SK-N-SH treated with all-trans-retinoic acid at 6 μM for 48 hours (cell line): ENCODE data around the gene FILIP1.

Source experiments
- ATAC-seq: fragments of 200-7000 bp; cut with Tn5 transposase; 3 replicates; pipeline ENCODE4 v1.9.1; 2020; ENCODE audit warnings: mild to moderate bottlenecking, moderate library complexity
- ARNTL ChIP-seq: fragments of 450-650 bp; formaldehyde crosslinking; IDR thresholded peaks from 2 replicates; pipeline ENCODE4 v1.5.0; 2020; ENCODE audit warnings: low read depth, mild to moderate bottlenecking, moderate library complexity, borderline replicate concordance
- BACH2 ChIP-seq: fragments of 250-450 bp; sonication (Bioruptor Pico); IDR thresholded peaks from 2 replicates; pipeline ENCODE4 v1.9.0; 2021; ENCODE audit warnings: mild to moderate bottlenecking, borderline replicate concordance
- CREB5 ChIP-seq: fragments of 250-450 bp; sonication (Bioruptor Pico); IDR thresholded peaks from 2 replicates; pipeline ENCODE4 v1.5.1; 2020; ENCODE audit warnings: low read depth, mild to moderate bottlenecking, moderate library complexity
- CSDC2 ChIP-seq: fragments of 250-450 bp; sonication (Bioruptor Pico); IDR thresholded peaks from 2 replicates; pipeline ENCODE4 v1.5.0; 2020; ENCODE audit warnings: mild to moderate bottlenecking, moderate library complexity
- CSRNP3 ChIP-seq: fragments of 250-450 bp; sonication (Bioruptor Pico); IDR thresholded peaks from 2 replicates; pipeline ENCODE4 v1.5.1; 2021; ENCODE audit warnings: mild to moderate bottlenecking, moderate library complexity
- ESRRG ChIP-seq: fragments of 250-450 bp; sonication (Bioruptor Pico); IDR thresholded peaks from 2 replicates; pipeline ENCODE4 v1.6.1; 2021; ENCODE audit warnings: mild to moderate bottlenecking
- GLIS3 ChIP-seq: fragments of 250-450 bp; sonication (Bioruptor Pico); IDR thresholded peaks from 2 replicates; pipeline ENCODE4 v1.5.0; 2020; ENCODE audit warnings: mild to moderate bottlenecking, moderate library complexity
- ISL1 ChIP-seq: fragments of 250-450 bp; sonication (Bioruptor Pico); IDR thresholded peaks from 2 replicates; pipeline ENCODE4 v2.1.2; 2022; ENCODE audit warnings: mild to moderate bottlenecking, moderate library complexity
- OSR1 ChIP-seq: fragments of 250-450 bp; sonication (Bioruptor Pico); IDR thresholded peaks from 2 replicates; pipeline ENCODE4 v1.8.0; 2022; ENCODE audit warnings: moderate library complexity, mild to moderate bottlenecking, inconsistent platforms
- POU6F1 ChIP-seq: fragments of 250-450 bp; sonication (Bioruptor Pico); IDR thresholded peaks from 2 replicates; pipeline ENCODE4 v1.8.0; 2021; ENCODE audit warnings: low read depth, mild to moderate bottlenecking, moderate library complexity, borderline replicate concordance
- PPARA ChIP-seq: fragments of 250-450 bp; sonication (Bioruptor Pico); IDR thresholded peaks from 2 replicates; pipeline ENCODE4 v1.5.0; 2020; ENCODE audit warnings: mild to moderate bottlenecking, borderline replicate concordance
- RARB ChIP-seq: fragments of 250-450 bp; sonication (Bioruptor Pico); IDR thresholded peaks from 2 replicates; pipeline ENCODE4 v1.8.0; 2021; ENCODE audit warnings: mild to moderate bottlenecking, moderate library complexity
- SNAI2 ChIP-seq: fragments of 250-450 bp; sonication (Bioruptor Pico); IDR thresholded peaks from 2 replicates; pipeline ENCODE4 v1.5.0; 2020; ENCODE audit warnings: mild to moderate bottlenecking, moderate library complexity
- TCF4 ChIP-seq: fragments of 250-450 bp; sonication (Bioruptor Pico); IDR thresholded peaks from 2 replicates; pipeline ENCODE4 v1.8.0; 2021; ENCODE audit warnings: mild to moderate bottlenecking, moderate library complexity, borderline replicate concordance
- TOX ChIP-seq: fragments of 250-450 bp; sonication (Bioruptor Pico); IDR thresholded peaks from 2 replicates; pipeline ENCODE4 v1.8.0; 2021; ENCODE audit warnings: mild to moderate bottlenecking, moderate library complexity, borderline replicate concordance
- TSHZ2 ChIP-seq: fragments of 250-450 bp; sonication (Bioruptor Pico); IDR thresholded peaks from 2 replicates; pipeline ENCODE4 v1.5.0; 2020; ENCODE audit warnings: mild to moderate bottlenecking, moderate library complexity
- ZC3H10 ChIP-seq: fragments of 250-450 bp; sonication (Bioruptor Pico); IDR thresholded peaks from 2 replicates; pipeline ENCODE4 v1.5.1; 2021; ENCODE audit warnings: mild to moderate bottlenecking, moderate library complexity
- ZFP3 ChIP-seq: fragments of 250-450 bp; sonication (Bioruptor Pico); IDR thresholded peaks from 2 replicates; pipeline ENCODE4 v1.5.0; 2020; ENCODE audit warnings: mild to moderate bottlenecking, moderate library complexity
- ZFP30 ChIP-seq: fragments of 450-650 bp; formaldehyde crosslinking; IDR thresholded peaks from 2 replicates; pipeline ENCODE4 v1.5.0; 2022; ENCODE audit warnings: mild to moderate bottlenecking, moderate library complexity

Gene FILIP1

GRCh38 chr6:75494290-75494689, 690 bp upstream of the FILIP1 start (continued):
- TF ChIP-seq OSR1 (CRISPR knock-in tag) (no peak), TOX (CRISPR knock-in tag) (no peak), CREB5 (no peak), TCF4 (CRISPR knock-in tag) (no peak), ESRRG (CRISPR knock-in tag) (no peak)

- TF ChIP-seq GLIS3 (CRISPR knock-in tag), result no peak
- no peak for TF ChIP-seq OSR1 (CRISPR knock-in tag)
- no peak for TF ChIP-seq BACH2 (CRISPR knock-in tag)
- TF ChIP-seq CSRNP3 (CRISPR knock-in tag), result no peak
- no peak for TF ChIP-seq ESRRG (CRISPR knock-in tag)
- TF ChIP-seq CSDC2, result no peak
- no peak for TF ChIP-seq ZFP3 (CRISPR knock-in tag)
- no peak for ATAC-seq
Measured at GRCh38 chr6:75492386-75493153, 1.0 kb downstream of the FILIP1 start.

- TF ChIP-seq ZFP30 (CRISPR knock-in tag) (no peak), GLIS3 (CRISPR knock-in tag) (no peak), ISL1 (no peak), ESRRG (CRISPR knock-in tag) (no peak), SNAI2 (CRISPR knock-in tag) (no peak), TCF4 (CRISPR knock-in tag) (no peak), POU6F1 (CRISPR knock-in tag) (no peak), TOX (CRISPR knock-in tag) (no peak), CREB5 (no peak), TSHZ2 (CRISPR knock-in tag) (no peak), BACH2 (CRISPR knock-in tag) (no peak), ZC3H10 (no peak), CSRNP3 (CRISPR knock-in tag) (no peak), ZFP3 (CRISPR knock-in tag) (no peak), RARB (CRISPR knock-in tag) (no peak), OSR1 (CRISPR knock-in tag) (no peak), PPARA (CRISPR knock-in tag) (no peak), ARNTL (CRISPR knock-in tag) (no peak)
- ATAC-seq, result no peak
Measured at GRCh38 chr6:75491291-75491690, 2.3 kb downstream of the FILIP1 start.
